GM18517 (cell line): Measurements from ENCODE around the gene SHB.

Source experiments
- ATAC-seq: cut with Tn5 transposase; IDR thresholded peaks from one replicate; pipeline ENCODE4 v1.9.1; 2021; ENCODE audit warnings: mild to moderate bottlenecking, moderate library complexity; ENCODE audit not compliant: unreplicated experiment

Gene SHB

GRCh38 chr9:37994639-37995347 lies 74.2 kb downstream of the SHB start:
- peak; percentile 69 for ATAC-seq

GRCh38 chr9:37992924-37993349 lies 76.1 kb downstream of the SHB start:
- no peak for ATAC-seq

- no peak for ATAC-seq
Observed at GRCh38 chr9:37990404-37991015, 78.5 kb downstream of the SHB start.

GRCh38 chr9:37989701-37990100 lies 79.3 kb downstream of the SHB start:
- ATAC-seq: no peak

- no peak for ATAC-seq
Observed at GRCh38 chr9:37988602-37989001, 80.4 kb downstream of the SHB start.

GRCh38 chr9:37988041-37988440 lies 81.0 kb downstream of the SHB start:
- ATAC-seq: no peak

GRCh38 chr9:37987467-37987981 lies 81.5 kb downstream of the SHB start:
- ATAC-seq: no peak

- ATAC-seq: no peak
Observed at GRCh38 chr9:37986771-37987258, 82.2 kb downstream of the SHB start.

GRCh38 chr9:37986001-37986400 lies 83.0 kb downstream of the SHB start:
- ATAC-seq: no peak

- ATAC-seq: no peak
Observed at GRCh38 chr9:37984672-37985611, 84.1 kb downstream of the SHB start.

GRCh38 chr9:37984278-37984671 lies 84.8 kb downstream of the SHB start:
- ATAC-seq: no peak

- ATAC-seq: no peak
Observed at GRCh38 chr9:37983381-37984067, 85.5 kb downstream of the SHB start.

GRCh38 chr9:37979844-37980243 lies 89.2 kb downstream of the SHB start:
- ATAC-seq: no peak

- no peak for ATAC-seq
Observed at GRCh38 chr9:37978983-37979382, 90.0 kb downstream of the SHB start.

GRCh38 chr9:37978481-37978864 lies 90.6 kb downstream of the SHB start:
- ATAC-seq: no peak

GRCh38 chr9:37977851-37978480 lies 91.1 kb downstream of the SHB start:
- no peak for ATAC-seq

- no peak for ATAC-seq
Observed at GRCh38 chr9:37976714-37977477, 92.1 kb downstream of the SHB start.

GRCh38 chr9:37975639-37976038 lies 93.4 kb downstream of the SHB start:
- no peak for ATAC-seq

GRCh38 chr9:37974506-37975173 lies 94.4 kb downstream of the SHB start:
- ATAC-seq: no peak
